HG03108 (cell line): ENCODE data around the gene CHST2.

Source experiments
- ATAC-seq: cut with Tn5 transposase; IDR thresholded peaks from one replicate; pipeline ENCODE4 v1.9.1; 2021; ENCODE audit warnings: moderate library complexity; ENCODE audit not compliant: unreplicated experiment

CHST2 gene

DNA sequence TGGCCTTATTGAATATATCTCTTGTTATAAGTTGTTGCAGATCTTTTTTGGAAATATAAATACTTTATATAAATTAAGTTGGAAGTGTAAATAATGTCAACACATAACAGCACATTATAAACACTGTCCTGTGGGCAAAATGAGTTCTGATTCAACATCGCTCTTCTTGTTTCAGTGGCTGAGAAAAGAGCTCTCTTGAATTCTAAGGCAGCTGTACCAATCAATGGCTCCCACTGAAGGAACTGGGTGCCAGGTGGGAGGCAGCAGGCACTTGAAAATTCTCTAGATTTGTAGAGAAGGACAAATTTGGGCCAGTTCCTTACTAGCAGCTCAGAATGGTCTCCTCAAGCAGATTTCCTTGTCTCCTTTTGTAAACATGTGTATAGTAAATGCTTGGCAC is 45.6 kb downstream of the CHST2 start:
- ATAC-seq, result peak; percentile 28

DNA sequence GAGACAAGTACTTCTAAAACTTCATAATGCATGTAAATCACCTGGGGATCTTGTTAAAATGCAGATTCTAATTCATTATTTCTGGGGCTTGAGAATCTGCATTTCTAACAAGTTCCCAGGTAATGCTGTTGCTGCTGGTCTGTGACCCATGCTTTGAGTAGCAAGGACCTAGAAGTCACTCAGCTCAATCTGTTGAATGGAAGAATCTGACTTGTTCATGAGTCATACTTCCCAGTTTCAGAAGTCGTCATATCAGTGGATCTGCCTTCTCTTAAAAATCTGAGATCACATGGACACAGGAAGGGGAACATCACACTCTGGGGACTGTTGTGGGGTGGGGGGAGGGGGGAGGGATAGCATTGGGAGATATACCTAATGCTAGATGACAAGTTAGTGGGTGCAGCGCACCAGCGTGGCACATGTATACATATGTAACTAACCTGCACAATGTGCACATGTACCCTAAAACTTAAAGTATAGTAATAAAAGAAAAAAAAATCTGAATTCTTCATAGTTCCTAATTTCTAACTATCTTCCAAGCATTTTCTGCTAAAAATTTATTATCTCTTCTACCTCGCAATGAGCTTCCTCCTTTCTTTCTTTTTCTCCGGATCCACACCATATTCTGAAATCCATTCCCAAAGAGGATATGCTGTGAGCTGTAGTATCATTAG is 46.2 kb downstream of the CHST2 start:
- ATAC-seq, result peak; percentile 52

DNA sequence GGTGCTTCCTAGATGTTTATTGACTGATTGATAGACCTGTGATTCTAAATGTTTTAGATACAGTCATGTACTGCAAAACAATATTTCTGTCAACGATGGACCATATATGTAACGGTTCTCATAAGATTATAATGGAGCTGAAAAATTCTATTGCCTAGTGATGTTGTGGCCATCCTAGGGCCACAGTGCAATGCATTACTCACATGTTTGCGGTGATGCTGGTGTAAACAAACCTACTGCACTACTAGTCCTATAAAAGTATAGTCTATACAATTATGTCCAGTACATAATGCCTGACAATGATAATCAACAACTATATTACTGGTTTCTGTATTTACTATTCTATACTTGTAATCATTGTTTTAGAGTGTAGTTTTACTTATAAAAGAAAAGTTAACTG is 46.8 kb downstream of the CHST2 start:
- ATAC-seq, result no peak

DNA sequence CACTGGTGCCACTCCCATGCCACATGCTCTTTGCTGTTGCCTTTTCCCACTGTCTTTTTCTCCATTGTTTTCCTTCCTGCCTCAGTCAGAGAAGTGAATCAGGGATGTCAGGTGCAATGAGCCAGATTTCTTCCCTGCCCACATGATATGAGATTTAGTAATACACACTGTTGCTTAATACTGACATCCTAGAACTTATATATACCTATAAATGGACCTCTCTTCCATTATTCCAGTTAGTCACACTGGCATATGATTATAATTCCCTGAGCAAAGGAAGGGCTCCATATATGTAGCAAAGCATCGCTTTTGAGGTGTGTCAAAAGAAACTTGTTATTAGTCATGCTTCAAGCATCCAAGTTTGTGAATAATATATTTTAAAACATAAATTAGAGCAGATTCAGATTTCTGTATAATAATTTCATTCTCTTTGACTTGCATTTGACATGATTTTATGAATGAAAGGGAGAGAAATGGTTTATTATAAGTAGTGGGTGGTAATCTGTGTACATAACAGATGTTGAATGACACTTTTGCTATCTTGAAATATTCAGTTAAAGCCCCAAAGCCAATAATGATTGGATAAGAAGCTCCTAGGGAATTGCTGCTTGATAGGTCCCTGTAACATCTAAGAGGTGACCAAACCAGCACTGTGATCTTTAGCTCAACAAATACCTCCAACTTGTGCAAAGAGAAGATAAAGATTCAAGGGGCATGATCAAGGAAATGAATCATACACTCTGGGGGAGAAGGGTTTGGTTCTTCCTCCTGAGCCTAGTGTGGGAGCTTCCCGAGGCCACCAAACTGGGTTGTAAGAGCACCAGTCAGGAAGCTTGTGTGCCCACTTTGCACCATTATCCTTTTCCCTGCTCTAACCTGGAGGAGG is 48.6 kb downstream of the CHST2 start:
- no peak for ATAC-seq

DNA sequence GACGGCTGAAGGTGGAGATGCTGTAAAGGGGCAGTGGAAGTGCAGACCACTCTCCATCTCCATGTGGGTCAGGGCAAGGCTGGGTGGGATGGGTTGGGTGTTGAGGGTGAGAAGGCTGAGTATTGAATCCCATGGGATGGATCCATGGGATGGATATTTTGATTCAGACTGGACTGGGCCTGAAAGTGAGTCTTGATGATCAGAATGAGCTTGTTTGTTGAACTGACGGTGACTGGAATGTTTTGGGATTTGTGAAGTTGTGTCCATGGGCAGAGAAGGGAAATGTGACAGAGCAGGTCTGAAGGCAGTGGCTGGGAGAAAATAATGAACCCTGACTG is 49.3 kb downstream of the CHST2 start:
- ATAC-seq, result no peak

DNA sequence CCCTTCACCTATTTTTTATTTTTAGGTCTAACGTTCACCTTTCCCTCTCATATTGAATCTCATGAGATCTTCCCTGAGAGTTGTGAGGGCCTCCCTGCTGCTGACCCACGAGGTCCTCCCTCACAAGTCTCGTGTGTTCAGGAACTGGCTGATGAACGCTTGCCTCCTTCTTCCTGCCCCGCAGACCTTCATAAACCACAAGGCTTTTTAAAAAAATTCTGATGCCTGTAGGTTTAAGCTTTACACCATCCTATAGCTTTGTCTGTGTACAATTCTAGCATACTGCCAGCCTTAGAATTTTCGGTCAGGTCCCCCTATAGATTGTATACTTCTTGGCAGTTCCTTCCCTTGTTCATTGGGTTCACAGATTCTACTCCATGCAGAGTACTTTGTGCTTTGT is 50.5 kb downstream of the CHST2 start:
- ATAC-seq, result no peak

DNA sequence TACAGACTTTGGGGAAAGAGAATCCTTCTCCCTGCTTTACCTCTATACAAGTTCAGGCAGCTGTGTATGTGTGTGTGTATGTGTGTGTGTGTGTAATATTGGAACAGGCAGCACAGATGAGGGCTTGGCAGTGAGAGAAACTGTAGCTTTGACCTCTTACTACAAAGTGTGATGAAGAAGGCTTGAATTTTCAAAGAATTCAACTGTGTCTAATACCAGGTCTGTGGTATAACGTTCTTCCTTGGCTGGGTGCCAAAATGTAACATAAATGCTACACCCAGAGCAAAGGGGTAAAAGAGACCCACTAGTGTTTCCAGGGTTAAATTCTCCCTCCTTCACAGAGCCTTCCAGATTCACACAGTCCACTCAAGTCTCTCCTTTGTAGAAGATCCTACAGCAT is 51.1 kb downstream of the CHST2 start:
- ATAC-seq, result no peak

DNA sequence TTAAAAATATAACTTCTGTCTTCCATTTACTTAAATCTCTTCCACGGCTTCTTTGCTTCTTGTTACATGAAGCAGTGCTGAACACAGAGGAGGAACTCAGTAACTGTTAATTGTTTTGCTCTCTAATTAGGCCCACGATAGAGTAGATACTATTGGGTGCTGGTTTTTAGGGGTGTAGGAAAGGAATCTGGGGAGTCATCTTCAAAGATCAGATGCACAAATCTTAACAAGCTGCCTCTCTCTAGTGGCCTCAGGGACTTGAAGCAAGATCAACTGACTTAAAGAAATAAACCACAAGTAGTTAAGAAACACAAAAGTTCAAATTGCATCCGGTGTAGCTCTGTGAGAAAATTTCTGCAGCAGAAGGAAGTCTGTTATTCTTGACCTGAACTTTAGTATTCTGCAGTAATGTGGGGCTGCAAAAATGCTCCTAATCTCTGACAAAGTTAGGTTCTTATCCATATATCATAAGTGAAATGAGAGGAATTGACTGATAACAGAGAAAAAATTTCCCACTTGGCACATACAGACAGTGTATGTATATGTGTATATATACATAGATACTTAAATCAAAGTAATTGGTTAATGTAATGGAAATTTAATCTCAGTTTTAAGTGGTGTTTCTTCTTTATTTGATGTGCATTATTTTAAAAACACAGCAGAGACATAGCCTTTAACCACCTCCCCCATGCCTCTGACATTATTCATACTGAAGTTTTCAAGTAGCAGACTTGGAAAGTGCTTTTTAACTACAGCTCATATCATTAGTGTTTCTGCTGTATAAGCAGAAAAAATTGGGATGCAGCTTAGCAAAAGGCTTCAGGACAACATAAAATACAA is 51.8 kb downstream of the CHST2 start:
- ATAC-seq, result peak; percentile 89

DNA sequence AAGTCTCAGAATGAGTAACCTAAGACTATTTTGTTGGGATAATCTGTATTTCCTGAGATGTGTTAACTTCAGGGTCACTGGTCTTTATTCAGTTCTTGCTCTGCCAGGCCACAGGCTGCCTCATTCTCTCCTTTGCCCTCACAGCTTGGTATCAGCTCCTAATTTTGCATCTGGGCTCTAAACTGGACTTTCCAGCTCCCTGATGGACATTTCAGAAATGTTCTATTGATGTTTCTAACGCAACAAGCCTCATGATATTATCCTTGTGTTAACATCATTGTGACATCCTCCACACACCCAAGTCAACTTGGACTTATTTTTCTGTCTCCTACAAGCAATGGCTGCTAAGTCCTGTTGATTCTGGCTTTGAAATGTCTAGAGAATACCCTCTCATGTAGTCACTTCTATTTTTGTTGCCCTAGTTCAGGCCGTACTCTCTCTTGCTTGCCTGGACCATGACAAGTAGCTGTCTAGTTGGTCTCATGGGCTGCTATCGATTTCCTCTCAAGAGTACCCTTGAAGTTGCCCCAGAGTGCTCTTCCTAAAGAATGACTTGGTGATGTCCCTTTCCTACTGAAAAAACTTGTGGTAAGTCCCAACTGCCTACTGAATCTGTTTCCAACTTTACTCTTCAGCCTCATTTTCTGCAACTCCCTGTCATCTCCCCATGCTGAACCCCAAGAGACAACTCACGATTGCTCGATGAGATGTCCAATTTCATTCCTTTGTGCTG is 52.7 kb downstream of the CHST2 start:
- no peak for ATAC-seq

DNA sequence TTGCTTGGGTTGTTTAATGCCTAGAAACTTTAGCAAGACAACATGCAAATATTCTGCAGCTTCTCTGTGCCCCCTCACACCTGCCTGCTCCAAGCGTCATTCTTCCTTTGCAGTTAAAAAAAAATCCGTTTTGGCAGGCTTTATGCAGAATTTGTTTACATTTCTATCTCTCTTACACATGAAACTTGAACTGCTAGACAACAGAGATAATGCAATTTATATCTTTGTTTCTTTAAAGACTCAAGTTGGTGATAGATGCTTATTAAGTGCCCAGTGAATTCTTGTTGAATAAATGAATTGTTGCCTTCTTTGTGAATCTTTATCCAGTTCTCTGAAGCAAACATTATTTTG is 53.2 kb downstream of the CHST2 start:
- no peak for ATAC-seq

DNA sequence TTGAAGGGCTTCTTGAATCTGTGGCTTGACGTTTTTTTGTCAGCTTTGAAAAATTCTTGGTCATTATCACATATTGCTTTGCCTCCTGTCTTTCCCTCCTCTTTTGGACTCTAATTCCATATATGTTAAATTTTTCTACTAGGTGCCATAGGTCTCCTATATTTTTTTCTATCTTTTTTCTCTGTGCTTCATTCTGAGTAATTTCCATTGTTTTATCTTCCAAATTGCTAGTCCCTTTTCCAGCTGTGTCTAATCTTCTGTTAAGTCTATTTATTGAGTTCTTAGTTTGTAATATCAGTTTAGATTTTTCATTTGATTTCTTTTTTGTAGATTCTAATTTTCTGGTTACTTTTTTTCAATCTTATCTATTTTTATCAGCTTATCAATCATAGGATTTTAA is 53.7 kb downstream of the CHST2 start:
- ATAC-seq, result no peak
